K562 (cell line): Measurements from ENCODE around the gene PES1. TPM values are rescaled to one million over a fixed set of nuclear protein-coding genes. Genes with fewer than 3 reads are reported as not detected.

ENCODE experiments used
- BMI1 ChIP-seq: fragments of 150-350 bp; IDR thresholded peaks from 2 replicates; pipeline ENCODE4 v1.6.1; 2014; ENCODE audit warnings: low read length
- CBX1 ChIP-seq: sonication (generic); IDR thresholded peaks from 2 replicates; pipeline ENCODE4 v1.6.1; 2016; ENCODE audit warnings: antibody characterized with exemption, low read depth, mild to moderate bottlenecking
- KDM5B ChIP-seq: fragments of 200-600 bp; sonication (generic); IDR thresholded peaks from 2 replicates; pipeline ENCODE4 v1.6.1; 2012; ENCODE audit warnings: low read depth, mild to moderate bottlenecking, moderate library complexity, low read length, control low read depth, inconsistent platforms; ENCODE audit not compliant: insufficient replicate concordance
- MBD2 ChIP-seq: sonication (generic); IDR thresholded peaks from 2 replicates; pipeline ENCODE4 v1.6.1; 2016; ENCODE audit warnings: low read depth, borderline replicate concordance
- NFYB ChIP-seq: IDR thresholded peaks from 2 replicates; pipeline ENCODE4 v1.6.1; 2011; ENCODE audit warnings: mild to moderate bottlenecking, moderate library complexity; ENCODE audit not compliant: insufficient read length; ENCODE audit errors: extremely low read depth
- SNIP1 ChIP-seq: fragments of 450-650 bp; IDR thresholded peaks from 2 replicates; pipeline ENCODE4 v1.7.1; 2017; ENCODE audit warnings: low read depth, mild to moderate bottlenecking
- SRSF9 ChIP-seq: fragments of 200-400 bp; formaldehyde crosslinking; IDR thresholded peaks from 2 replicates; pipeline ENCODE4 v1.6.1; 2017; ENCODE audit warnings: low read depth, low read length, borderline replicate concordance
- ZNF197 ChIP-seq: fragments of 200-800 bp; sonication (Bioruptor generic); IDR thresholded peaks from 2 replicates; pipeline ENCODE4 v1.6.1; 2016; ENCODE audit warnings: low read depth, missing genetic modification characterization, missing compliant biosample characterization
- ZNF583 ChIP-seq: fragments of 250-450 bp; sonication (Bioruptor Pico); IDR thresholded peaks from 2 replicates; pipeline ENCODE4 v1.4.0; 2020
- polyA plus RNA-seq, 8 experiments: library from polyadenylated mRNA; depleted of rRNA in 4 of 8; stranded (reverse) in 5 of 8; unstranded in 3 of 8; fragments of >200 nt; fragmentation: Nextera tagmentation in 2 of 8; fragmentation: Illumina TruSeq in 1 of 8; extraction: Ambion mirVana in 2 of 8; extraction: Trizol in 1 of 8; gene quantifications; 2 replicates each; pipeline versions ENCODE4 v1.2.1 to v1.2.3, GENCODE V29; 2011 to 2014; ENCODE audit warnings: inconsistent platforms in 1 of 8, missing spikeins in 1 of 8
- total RNA-seq, 7 experiments: library from RNA; depleted of rRNA in 6 of 7; stranded (reverse); fragments of >200 nt in 6 of 7; fragmentation: Illumina TruSeq in 2 of 7; extraction: Trizol in 2 of 7; gene quantifications; 2 replicates each; pipeline versions ENCODE4 v1.2.1 to v1.2.3, GENCODE V29; 2011 to 2021; ENCODE audit warnings: low replicate concordance in 1 of 7
- TF ChIP-seq, protein P1 (sequence below): sonication (generic); formaldehyde crosslinking; IDR thresholded peaks from 2 replicates; pipeline ENCODE4 v1.8.0; 2023; ENCODE audit warnings: missing genetic modification reagents, mild to moderate bottlenecking, borderline replicate concordance
- TF ChIP-seq, protein P2 (sequence below): fragments of 450-650 bp; IDR thresholded peaks from 2 replicates; pipeline ENCODE4 v1.6.1; 2016; ENCODE audit warnings: mild to moderate bottlenecking, moderate library complexity

Gene PES1
- total and polyA plus RNA-seq, 9 of the 15 experiments (the other 6 are each of a cell fraction or from before 2014, with no cell fraction given): 6.5 to 158 (median 94.3) TPM

DNA sequence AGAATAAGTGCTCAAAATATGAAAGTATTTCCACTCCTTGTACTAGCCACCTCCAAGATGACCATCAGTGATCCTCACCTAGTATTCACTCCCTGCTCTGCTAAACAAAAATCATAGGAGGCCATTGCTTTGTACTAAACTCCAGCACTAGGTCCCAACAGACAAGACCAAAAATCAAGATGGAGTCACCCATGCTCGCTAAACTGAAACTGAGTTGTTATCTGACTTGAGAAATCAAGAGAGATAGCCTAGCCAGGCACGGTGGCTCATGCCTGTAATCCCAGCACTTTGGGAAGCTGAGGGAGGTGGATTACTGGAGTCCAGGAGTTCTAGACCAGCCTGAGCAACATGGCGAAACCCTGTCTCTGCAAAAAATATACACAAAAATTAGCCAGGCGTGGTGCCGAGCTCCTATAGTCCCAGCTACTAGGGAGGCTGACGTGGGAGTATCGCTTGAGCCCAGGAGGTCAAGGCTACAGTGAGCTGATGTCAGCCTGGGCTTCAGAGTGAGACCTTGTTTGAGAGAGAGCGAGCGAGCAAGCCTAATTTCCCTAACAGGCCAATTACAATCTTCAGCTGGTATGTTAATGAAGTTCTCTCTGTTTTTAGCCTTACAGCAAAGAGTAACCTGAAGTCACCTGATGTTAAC, 54.5 kb downstream of the PES1 start (continued):
- TF ChIP-seq, protein P1, sequence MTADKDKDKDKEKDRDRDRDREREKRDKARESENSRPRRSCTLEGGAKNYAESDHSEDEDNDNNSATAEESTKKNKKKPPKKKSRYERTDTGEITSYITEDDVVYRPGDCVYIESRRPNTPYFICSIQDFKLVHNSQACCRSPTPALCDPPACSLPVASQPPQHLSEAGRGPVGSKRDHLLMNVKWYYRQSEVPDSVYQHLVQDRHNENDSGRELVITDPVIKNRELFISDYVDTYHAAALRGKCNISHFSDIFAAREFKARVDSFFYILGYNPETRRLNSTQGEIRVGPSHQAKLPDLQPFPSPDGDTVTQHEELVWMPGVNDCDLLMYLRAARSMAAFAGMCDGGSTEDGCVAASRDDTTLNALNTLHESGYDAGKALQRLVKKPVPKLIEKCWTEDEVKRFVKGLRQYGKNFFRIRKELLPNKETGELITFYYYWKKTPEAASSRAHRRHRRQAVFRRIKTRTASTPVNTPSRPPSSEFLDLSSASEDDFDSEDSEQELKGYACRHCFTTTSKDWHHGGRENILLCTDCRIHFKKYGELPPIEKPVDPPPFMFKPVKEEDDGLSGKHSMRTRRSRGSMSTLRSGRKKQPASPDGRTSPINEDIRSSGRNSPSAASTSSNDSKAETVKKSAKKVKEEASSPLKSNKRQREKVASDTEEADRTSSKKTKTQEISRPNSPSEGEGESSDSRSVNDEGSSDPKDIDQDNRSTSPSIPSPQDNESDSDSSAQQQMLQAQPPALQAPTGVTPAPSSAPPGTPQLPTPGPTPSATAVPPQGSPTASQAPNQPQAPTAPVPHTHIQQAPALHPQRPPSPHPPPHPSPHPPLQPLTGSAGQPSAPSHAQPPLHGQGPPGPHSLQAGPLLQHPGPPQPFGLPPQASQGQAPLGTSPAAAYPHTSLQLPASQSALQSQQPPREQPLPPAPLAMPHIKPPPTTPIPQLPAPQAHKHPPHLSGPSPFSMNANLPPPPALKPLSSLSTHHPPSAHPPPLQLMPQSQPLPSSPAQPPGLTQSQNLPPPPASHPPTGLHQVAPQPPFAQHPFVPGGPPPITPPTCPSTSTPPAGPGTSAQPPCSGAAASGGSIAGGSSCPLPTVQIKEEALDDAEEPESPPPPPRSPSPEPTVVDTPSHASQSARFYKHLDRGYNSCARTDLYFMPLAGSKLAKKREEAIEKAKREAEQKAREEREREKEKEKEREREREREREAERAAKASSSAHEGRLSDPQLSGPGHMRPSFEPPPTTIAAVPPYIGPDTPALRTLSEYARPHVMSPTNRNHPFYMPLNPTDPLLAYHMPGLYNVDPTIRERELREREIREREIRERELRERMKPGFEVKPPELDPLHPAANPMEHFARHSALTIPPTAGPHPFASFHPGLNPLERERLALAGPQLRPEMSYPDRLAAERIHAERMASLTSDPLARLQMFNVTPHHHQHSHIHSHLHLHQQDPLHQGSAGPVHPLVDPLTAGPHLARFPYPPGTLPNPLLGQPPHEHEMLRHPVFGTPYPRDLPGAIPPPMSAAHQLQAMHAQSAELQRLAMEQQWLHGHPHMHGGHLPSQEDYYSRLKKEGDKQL (CRISPR knock-in tag): no peak
- TF ChIP-seq ZNF583: peak; percentile 81; the same call in 1 of the 2 replicates
- TF ChIP-seq KDM5B: no peak
- TF ChIP-seq ZNF197: peak; percentile 94
- no peak for TF ChIP-seq BMI1
- TF ChIP-seq, protein P2, sequence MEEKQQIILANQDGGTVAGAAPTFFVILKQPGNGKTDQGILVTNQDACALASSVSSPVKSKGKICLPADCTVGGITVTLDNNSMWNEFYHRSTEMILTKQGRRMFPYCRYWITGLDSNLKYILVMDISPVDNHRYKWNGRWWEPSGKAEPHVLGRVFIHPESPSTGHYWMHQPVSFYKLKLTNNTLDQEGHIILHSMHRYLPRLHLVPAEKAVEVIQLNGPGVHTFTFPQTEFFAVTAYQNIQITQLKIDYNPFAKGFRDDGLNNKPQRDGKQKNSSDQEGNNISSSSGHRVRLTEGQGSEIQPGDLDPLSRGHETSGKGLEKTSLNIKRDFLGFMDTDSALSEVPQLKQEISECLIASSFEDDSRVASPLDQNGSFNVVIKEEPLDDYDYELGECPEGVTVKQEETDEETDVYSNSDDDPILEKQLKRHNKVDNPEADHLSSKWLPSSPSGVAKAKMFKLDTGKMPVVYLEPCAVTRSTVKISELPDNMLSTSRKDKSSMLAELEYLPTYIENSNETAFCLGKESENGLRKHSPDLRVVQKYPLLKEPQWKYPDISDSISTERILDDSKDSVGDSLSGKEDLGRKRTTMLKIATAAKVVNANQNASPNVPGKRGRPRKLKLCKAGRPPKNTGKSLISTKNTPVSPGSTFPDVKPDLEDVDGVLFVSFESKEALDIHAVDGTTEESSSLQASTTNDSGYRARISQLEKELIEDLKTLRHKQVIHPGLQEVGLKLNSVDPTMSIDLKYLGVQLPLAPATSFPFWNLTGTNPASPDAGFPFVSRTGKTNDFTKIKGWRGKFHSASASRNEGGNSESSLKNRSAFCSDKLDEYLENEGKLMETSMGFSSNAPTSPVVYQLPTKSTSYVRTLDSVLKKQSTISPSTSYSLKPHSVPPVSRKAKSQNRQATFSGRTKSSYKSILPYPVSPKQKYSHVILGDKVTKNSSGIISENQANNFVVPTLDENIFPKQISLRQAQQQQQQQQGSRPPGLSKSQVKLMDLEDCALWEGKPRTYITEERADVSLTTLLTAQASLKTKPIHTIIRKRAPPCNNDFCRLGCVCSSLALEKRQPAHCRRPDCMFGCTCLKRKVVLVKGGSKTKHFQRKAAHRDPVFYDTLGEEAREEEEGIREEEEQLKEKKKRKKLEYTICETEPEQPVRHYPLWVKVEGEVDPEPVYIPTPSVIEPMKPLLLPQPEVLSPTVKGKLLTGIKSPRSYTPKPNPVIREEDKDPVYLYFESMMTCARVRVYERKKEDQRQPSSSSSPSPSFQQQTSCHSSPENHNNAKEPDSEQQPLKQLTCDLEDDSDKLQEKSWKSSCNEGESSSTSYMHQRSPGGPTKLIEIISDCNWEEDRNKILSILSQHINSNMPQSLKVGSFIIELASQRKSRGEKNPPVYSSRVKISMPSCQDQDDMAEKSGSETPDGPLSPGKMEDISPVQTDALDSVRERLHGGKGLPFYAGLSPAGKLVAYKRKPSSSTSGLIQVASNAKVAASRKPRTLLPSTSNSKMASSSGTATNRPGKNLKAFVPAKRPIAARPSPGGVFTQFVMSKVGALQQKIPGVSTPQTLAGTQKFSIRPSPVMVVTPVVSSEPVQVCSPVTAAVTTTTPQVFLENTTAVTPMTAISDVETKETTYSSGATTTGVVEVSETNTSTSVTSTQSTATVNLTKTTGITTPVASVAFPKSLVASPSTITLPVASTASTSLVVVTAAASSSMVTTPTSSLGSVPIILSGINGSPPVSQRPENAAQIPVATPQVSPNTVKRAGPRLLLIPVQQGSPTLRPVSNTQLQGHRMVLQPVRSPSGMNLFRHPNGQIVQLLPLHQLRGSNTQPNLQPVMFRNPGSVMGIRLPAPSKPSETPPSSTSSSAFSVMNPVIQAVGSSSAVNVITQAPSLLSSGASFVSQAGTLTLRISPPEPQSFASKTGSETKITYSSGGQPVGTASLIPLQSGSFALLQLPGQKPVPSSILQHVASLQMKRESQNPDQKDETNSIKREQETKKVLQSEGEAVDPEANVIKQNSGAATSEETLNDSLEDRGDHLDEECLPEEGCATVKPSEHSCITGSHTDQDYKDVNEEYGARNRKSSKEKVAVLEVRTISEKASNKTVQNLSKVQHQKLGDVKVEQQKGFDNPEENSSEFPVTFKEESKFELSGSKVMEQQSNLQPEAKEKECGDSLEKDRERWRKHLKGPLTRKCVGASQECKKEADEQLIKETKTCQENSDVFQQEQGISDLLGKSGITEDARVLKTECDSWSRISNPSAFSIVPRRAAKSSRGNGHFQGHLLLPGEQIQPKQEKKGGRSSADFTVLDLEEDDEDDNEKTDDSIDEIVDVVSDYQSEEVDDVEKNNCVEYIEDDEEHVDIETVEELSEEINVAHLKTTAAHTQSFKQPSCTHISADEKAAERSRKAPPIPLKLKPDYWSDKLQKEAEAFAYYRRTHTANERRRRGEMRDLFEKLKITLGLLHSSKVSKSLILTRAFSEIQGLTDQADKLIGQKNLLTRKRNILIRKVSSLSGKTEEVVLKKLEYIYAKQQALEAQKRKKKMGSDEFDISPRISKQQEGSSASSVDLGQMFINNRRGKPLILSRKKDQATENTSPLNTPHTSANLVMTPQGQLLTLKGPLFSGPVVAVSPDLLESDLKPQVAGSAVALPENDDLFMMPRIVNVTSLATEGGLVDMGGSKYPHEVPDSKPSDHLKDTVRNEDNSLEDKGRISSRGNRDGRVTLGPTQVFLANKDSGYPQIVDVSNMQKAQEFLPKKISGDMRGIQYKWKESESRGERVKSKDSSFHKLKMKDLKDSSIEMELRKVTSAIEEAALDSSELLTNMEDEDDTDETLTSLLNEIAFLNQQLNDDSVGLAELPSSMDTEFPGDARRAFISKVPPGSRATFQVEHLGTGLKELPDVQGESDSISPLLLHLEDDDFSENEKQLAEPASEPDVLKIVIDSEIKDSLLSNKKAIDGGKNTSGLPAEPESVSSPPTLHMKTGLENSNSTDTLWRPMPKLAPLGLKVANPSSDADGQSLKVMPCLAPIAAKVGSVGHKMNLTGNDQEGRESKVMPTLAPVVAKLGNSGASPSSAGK: no peak
- no peak for TF ChIP-seq SRSF9
- no peak for TF ChIP-seq SNIP1
- no peak for TF ChIP-seq CBX1
- TF ChIP-seq MBD2: no peak
- TF ChIP-seq NFYB: no peak
